Aorta (tissue), 5 donors: ENCODE results near the gene KIAA1958. TPM values are rescaled to one million over a fixed set of nuclear protein-coding genes. Genes with fewer than 3 reads are reported as not detected.

Experiments
- ATAC-seq: fragments of 200-7000 bp; cut with Tn5 transposase; one replicate; pipeline ENCODE4 v1.9.1; 2022; ENCODE audit warnings: moderate library complexity; ENCODE audit not compliant: low FRiP score
- DNase-seq, 2 donors: peaks; one replicate each; pipeline ENCODE4 v3.0.0-alpha.2; 2020
- H3K27ac ChIP-seq, 2 donors: one replicate each; pipeline ENCODE4 v1.5.1; 2013; ENCODE audit warnings: low read length in 2 of 2, mild to moderate bottlenecking in 2 of 2, moderate library complexity in 2 of 2, control low read depth in 1 of 2, inconsistent platforms in 1 of 2, low read depth in 1 of 2
- H3K27me3 ChIP-seq, 2 donors: one replicate each; pipeline ENCODE4 v1.6.1; 2013; ENCODE audit warnings: control low read depth in 1 of 2, low read length in 1 of 2, mild to moderate bottlenecking in 1 of 2, moderate library complexity in 1 of 2; ENCODE audit not compliant: insufficient read depth in 2 of 2, control insufficient read depth in 1 of 2
- H3K36me3 ChIP-seq, 2 donors: one replicate each; pipeline ENCODE4 v1.6.1; 2013; ENCODE audit warnings: control low read depth in 1 of 2, low read length in 1 of 2, mild to moderate bottlenecking in 1 of 2; ENCODE audit not compliant: insufficient read depth in 2 of 2, control insufficient read depth in 1 of 2
- H3K4me1 ChIP-seq, 2 donors: one replicate each; pipeline ENCODE4 v1.6.1; 2013; ENCODE audit warnings: low read length in 2 of 2, control low read depth in 1 of 2, mild to moderate bottlenecking in 1 of 2, moderate library complexity in 1 of 2; ENCODE audit not compliant: insufficient read depth in 2 of 2, control insufficient read depth in 1 of 2
- H3K4me3 ChIP-seq, 2 donors: one replicate each; pipeline ENCODE4 v1.5.1; 2013; ENCODE audit warnings: low read length in 2 of 2, control low read depth in 1 of 2, mild to moderate bottlenecking in 1 of 2
- H3K9me3 ChIP-seq: one replicate; pipeline ENCODE4 v1.6.1; 2013; ENCODE audit warnings: mild to moderate bottlenecking, low read length; ENCODE audit not compliant: control insufficient read depth
- WGBS, 2 donors: extraction: QIAGEN DNeasy Blood & Tissue Kit; methylation state at CpG; one replicate each; pipeline ENCODE4 v1.1.7; 2013; 5-methylcytosine and 5-hydroxymethylcytosine counted together
- intact Hi-C, 2 donors: fragments of 100-400 bp; cut with DNase I; formaldehyde crosslinking; loops; one replicate each; pipeline versions ENCODE4 v1.14.2 to v1.15.0; 2022
- long read RNA-seq, 2 donors: library from polyadenylated mRNA; unstranded; transcript quantifications; one replicate each; pipeline ENCODE4 v2.0.0, GENCODE V29; 2020 to 2021
- polyA plus RNA-seq, 2 donors: library from polyadenylated mRNA; stranded (reverse); fragments of 200-250 nt; gene quantifications; one replicate each; pipeline ENCODE4 v1.2.3, GENCODE V29; 2013
- total RNA-seq, 2 donors: library from RNA; stranded (reverse); fragmentation: NEBNext Ultra II Directional; extraction: Animal tissue kit (Norgen Biotek cat#: 25700); gene quantifications; one replicate each; pipeline ENCODE4 v1.2.1, GENCODE V29; 2021
- donor health status: healthy with polysubstance abuse.
- donor health status: Bipolar disorder and iron deficiency.
- donor health status: DM: no; HTN: no; CAD: no.
- donor health status: DM: no; HTN: no; CAD: no.
- donor health status: DM: yes; HTN: yes; CAD: no.

The KIAA1958 gene
- total RNA-seq: 1 to 10 TPM; 6.2 to 7.9 TPM
- polyA plus RNA-seq: 1 to 10 TPM; 1.0 to 1.5 TPM
- long read RNA-seq, donor 1, partial matches to known transcripts: 1 of 7 reads
- long read RNA-seq, donor 1, other reads (novel, unspliced or antisense): 6 of 7 reads
- long read RNA-seq, donor 2, partial matches to known transcripts: 2 of 10 reads
- long read RNA-seq, donor 2, other reads (novel, unspliced or antisense): 8 of 10 reads

DNA sequence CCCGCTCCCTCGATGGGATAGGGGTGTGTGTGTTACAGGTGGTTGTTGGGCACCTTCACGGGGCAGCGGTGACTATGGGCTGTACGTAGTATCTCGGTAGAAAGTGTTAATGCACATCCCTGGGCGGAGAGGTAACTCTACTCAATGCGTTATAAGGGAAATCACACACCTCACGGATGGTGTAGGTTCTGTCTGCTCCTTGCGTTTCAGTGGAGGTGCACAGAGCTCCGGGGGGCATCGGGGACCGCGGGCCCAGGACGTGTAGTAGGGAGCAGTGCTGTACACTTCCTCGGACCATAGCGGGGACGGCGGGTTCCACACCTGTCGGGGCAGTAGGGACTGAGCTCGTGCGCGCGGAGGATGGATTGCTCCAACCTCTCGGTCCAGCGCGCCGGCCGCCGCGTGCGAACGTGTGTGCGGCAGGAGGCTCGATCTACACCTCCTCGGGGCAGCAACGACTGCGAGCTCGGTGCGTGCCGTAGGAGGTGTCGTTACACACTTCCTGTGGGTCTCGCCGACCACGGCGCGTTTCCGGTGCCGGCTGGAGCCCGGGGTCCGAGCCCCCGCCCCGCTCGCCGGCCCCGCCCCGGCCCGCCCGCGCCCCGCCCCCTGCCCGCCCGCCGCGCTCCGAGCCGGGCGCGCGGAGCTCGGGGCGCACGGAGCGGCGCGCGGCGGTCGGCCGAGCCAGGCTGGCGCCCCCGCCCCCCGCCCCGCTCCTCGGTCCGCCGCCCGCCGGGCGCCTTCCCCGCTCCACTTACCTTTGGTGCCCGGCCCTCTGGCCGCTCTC is at the start of gene KIAA1958:
TSS of gene KIAA1958 (plus strand) at position 607 of the 787 bp plus-strand sequence. CDS start 87,254 bp downstream, outside the sequence.
- peak within 1 kb of the TSS; percentile 92 to 93 for H3K4me3 ChIP-seq
- intact Hi-C loops: loop anchor here in 1 of 2 donors (2.0 kb wide), 1 partner anchor 108 kb away; no protein-coding TSS in a partner anchor
- 1% methylated on average over 39 to 93 of the region's 93 CpGs for WGBS, 2 donors
- H3K27me3 ChIP-seq: no peaks in the 10 kb centered on the region
- H3K4me1 ChIP-seq: peaks cover 0 to 2% of the 10 kb centered on the region in 2 donors
- ATAC-seq (peak; percentile 84), DNase-seq (peak; percentile 86 to 94)
- no peaks in the 10 kb centered on the region for H3K9me3 ChIP-seq
- peak within 1 kb of the TSS in 1 of 2 donors; percentile 23 for H3K27ac ChIP-seq
- no peaks in the 10 kb centered on the region for H3K36me3 ChIP-seq

- H3K36me3 ChIP-seq: peaks cover 2% of the 10 kb centered on the region in 2 donors
- ATAC-seq: no peak
Measured at GRCh38 chr9:112437406-112437805, 49.2 kb upstream of the KIAA1958 start.

GRCh38 chr9:112439171-112439570 is 47.5 kb upstream of the KIAA1958 start:
- intact Hi-C loops: no loop called here
- Histone ChIP-seq H3K4me3 (no peak overlapping the region), H3K36me3 (peaks cover 0 to 2% of the 10 kb centered on the region in 2 donors), H3K4me1 (no peaks in the 10 kb centered on the region), H3K27ac (no peak overlapping the region), H3K9me3 (no peaks in the 10 kb centered on the region), H3K27me3 (no peaks in the 10 kb centered on the region)
- WGBS, 2 donors: 93 to 94% methylated on average over 2 of the region's 2 CpGs
- ATAC-seq: no peak
- no peak for DNase-seq

More at GRCh38 chr9:112437406-112437805, 49.2 kb upstream of the KIAA1958 start:
- intact Hi-C loops: no loop called here
- 96 to 98% methylated on average over 2 of the region's 2 CpGs for WGBS, 2 donors
- H3K27ac ChIP-seq: no peak overlapping the region
- H3K27me3 ChIP-seq: no peaks in the 10 kb centered on the region
- no peak overlapping the region for H3K4me3 ChIP-seq
- H3K4me1 ChIP-seq: no peaks in the 10 kb centered on the region
- no peaks in the 10 kb centered on the region for H3K9me3 ChIP-seq
- no peak for DNase-seq

DNA sequence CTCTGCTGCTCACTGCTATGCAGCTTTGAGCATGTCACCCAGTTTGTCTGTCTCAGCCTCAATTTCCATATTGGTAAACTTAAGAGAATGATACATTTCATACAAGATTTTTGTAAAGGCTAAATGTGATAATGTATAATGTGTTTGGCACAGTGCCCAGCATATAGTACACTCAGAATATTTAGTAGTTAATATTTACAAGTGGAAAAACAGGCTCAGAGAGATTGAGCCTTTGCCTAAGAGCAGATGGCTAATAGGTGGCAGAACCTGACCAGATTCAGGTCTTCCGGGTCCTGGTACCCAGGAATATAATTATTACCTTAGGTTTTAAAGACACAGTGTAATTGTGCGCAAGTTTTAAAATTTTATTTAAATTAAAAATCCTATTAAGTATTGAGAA is 46.8 kb upstream of the KIAA1958 start:
- Histone ChIP-seq H3K27ac (no peak overlapping the region), H3K4me3 (no peak overlapping the region), H3K9me3 (no peaks in the 10 kb centered on the region), H3K4me1 (no peaks in the 10 kb centered on the region), H3K27me3 (no peaks in the 10 kb centered on the region), H3K36me3 (peaks cover 0 to 2% of the 10 kb centered on the region in 2 donors)
- ATAC-seq (no peak), DNase-seq (no peak)
- 97 to 98% methylated on average over 2 of the region's 2 CpGs for WGBS, 2 donors
- intact Hi-C loops: loop anchor here in 1 of 2 donors (5.0 kb wide), 1 partner anchor 58 kb away; the partner anchor contains the start of gene HSDL2

- Histone ChIP-seq H3K4me1 (no peaks in the 10 kb centered on the region), H3K27ac (no peak overlapping the region), H3K27me3 (no peaks in the 10 kb centered on the region), H3K4me3 (no peak overlapping the region), H3K9me3 (no peaks in the 10 kb centered on the region), H3K36me3 (peaks cover 0 to 2% of the 10 kb centered on the region in 2 donors)
- ATAC-seq (no peak), DNase-seq (no peak)
- intact Hi-C loops: loop anchor here in 1 of 2 donors (5.0 kb wide), 1 partner anchor 61 kb away; the partner anchor contains the start of gene HSDL2
Measured at GRCh38 chr9:112443200-112443599, 43.4 kb upstream of the KIAA1958 start.

DNA sequence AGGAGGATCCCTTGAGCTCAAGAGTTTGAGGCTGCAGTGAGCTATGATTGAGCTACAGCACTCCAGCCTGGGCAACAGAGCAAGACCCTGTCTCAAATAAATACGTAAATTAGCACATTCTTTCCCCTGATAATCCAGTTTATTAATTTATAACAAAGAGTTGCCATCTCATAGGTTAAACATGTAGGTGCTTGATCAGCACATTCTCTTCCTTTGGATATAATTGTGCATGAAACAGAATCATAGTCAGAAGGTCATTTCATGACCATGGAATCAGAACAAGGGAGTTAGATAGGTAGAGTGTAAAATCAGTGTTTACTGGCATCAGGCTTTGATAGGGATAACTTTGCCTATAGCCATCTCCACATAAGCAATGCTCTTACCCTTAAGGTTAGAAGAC is 43.0 kb upstream of the KIAA1958 start:
- H3K36me3 ChIP-seq: peaks cover 0 to 2% of the 10 kb centered on the region in 2 donors
- DNase-seq (no peak), ATAC-seq (no peak)
- H3K27ac ChIP-seq: no peak overlapping the region
- H3K27me3 ChIP-seq: no peaks in the 10 kb centered on the region
- H3K4me3 ChIP-seq: no peak overlapping the region
- WGBS, 2 donors: 89 to 96% methylated on average over 1 of the region's 1 CpG
- H3K4me1 ChIP-seq: no peaks in the 10 kb centered on the region
- H3K9me3 ChIP-seq: no peaks in the 10 kb centered on the region
- intact Hi-C loops: loop anchor here in 1 of 2 donors (5.0 kb wide), 1 partner anchor 61 kb away; the partner anchor contains the start of gene HSDL2

GRCh38 chr9:112445196-112445595 is 41.4 kb upstream of the KIAA1958 start:
- WGBS, 2 donors: 39 to 76% methylated on average over 1 of the region's 1 CpG
- Histone ChIP-seq H3K27ac (no peak overlapping the region), H3K4me3 (no peak overlapping the region), H3K4me1 (no peaks in the 10 kb centered on the region), H3K36me3 (peaks cover 0 to 2% of the 10 kb centered on the region in 2 donors), H3K9me3 (no peaks in the 10 kb centered on the region), H3K27me3 (no peaks in the 10 kb centered on the region)
- ATAC-seq (no peak), DNase-seq (no peak)
- intact Hi-C loops: no loop called here

DNA sequence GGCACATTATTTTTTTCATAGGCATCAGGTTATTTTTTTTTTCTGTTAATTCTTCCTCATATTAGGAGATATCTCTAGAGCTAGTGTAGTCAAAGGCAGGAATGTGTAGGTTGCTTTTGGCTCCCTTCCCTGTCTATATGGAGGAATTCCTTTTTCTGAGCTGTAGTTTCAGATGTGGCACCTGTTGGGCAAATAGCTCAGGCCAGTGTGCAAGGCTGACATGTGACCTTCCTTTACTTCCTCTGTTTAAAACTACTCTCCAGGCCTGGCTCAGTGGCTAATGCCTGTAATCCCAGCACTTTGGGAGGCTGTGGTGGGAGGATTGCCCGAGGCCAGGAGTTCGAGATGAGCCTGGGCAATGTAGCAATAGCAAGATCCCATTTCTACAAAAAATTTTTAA is 40.5 kb upstream of the KIAA1958 start:
- intact Hi-C loops: no loop called here
- WGBS, 2 donors: 98% methylated on average over 2 of the region's 2 CpGs
- ATAC-seq (no peak), DNase-seq (no peak)
- Histone ChIP-seq H3K27me3 (no peaks in the 10 kb centered on the region), H3K4me1 (no peaks in the 10 kb centered on the region), H3K4me3 (no peak overlapping the region), H3K9me3 (no peaks in the 10 kb centered on the region), H3K27ac (peak overlapping the region; percentile 1 to 33), H3K36me3 (peaks cover 0 to 2% of the 10 kb centered on the region in 2 donors)
